PFSK-1 (cell line): ENCODE results near the gene NOX5.

Source experiments
- FOXP2 ChIP-seq: optimal IDR thresholded peaks from 2 replicates; pipeline ENCODE3; 2011; ENCODE audit warnings: borderline replicate concordance, control low read depth, inconsistent platforms; ENCODE audit not compliant: insufficient read depth; ENCODE audit errors: extremely low read length, extremely low read depth
- POLR2AphosphoS5 ChIP-seq: IDR thresholded peaks from 2 replicates; pipeline ENCODE4 v1.6.1; 2012; ENCODE audit warnings: low read depth, mild to moderate bottlenecking, control low read depth, low read length, moderate library complexity
- SIN3A ChIP-seq: IDR thresholded peaks from 2 replicates; pipeline ENCODE4 v1.6.1; 2012; ENCODE audit warnings: mild to moderate bottlenecking, low read length, moderate library complexity, borderline replicate concordance; ENCODE audit not compliant: insufficient read depth
- TAF1 ChIP-seq: IDR thresholded peaks from 2 replicates; pipeline ENCODE4 v1.6.1; 2012; ENCODE audit warnings: low read length, control low read depth, borderline replicate concordance; ENCODE audit not compliant: insufficient read depth
- TF ChIP-seq, protein P1 (sequence below), 2 experiments: IDR thresholded peaks; 2 replicates each; pipeline versions ENCODE4 v1.6.1 to v1.8.0; 2011 to 2012; ENCODE audit warnings: low read depth in 2 of 2, low read length in 2 of 2, control low read depth in 1 of 2, inconsistent platforms in 1 of 2, mild to moderate bottlenecking in 1 of 2, moderate library complexity in 1 of 2; ENCODE audit not compliant: insufficient read depth in 1 of 2

DNA sequence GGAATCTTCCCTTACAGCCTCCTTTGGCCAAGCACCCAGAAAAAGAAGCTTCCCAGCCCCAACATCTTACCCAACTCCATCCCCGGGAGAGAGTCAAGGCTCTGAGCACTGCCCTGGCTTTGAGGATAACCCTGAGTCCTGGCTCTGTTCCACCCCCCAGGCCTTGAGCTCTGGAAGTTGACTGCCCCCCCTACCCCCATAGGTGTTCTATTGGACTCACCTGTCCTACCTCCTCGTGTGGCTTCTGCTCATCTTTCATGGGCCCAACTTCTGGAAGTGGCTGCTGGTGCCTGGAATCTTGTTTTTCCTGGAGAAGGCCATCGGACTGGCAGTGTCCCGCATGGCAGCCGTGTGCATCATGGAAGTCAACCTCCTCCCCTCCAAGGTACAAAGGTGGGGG is 22.3 kb downstream of the NOX5 start:
- TF ChIP-seq FOXP2 (no peak), POLR2AphosphoS5 (no peak), TAF1 (no peak), SIN3A (no peak)
- TF ChIP-seq, protein P1, sequence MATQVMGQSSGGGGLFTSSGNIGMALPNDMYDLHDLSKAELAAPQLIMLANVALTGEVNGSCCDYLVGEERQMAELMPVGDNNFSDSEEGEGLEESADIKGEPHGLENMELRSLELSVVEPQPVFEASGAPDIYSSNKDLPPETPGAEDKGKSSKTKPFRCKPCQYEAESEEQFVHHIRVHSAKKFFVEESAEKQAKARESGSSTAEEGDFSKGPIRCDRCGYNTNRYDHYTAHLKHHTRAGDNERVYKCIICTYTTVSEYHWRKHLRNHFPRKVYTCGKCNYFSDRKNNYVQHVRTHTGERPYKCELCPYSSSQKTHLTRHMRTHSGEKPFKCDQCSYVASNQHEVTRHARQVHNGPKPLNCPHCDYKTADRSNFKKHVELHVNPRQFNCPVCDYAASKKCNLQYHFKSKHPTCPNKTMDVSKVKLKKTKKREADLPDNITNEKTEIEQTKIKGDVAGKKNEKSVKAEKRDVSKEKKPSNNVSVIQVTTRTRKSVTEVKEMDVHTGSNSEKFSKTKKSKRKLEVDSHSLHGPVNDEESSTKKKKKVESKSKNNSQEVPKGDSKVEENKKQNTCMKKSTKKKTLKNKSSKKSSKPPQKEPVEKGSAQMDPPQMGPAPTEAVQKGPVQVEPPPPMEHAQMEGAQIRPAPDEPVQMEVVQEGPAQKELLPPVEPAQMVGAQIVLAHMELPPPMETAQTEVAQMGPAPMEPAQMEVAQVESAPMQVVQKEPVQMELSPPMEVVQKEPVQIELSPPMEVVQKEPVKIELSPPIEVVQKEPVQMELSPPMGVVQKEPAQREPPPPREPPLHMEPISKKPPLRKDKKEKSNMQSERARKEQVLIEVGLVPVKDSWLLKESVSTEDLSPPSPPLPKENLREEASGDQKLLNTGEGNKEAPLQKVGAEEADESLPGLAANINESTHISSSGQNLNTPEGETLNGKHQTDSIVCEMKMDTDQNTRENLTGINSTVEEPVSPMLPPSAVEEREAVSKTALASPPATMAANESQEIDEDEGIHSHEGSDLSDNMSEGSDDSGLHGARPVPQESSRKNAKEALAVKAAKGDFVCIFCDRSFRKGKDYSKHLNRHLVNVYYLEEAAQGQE (IDR thresholded peaks at IDR 0.05; ENCODE audit: insufficient read depth in 1 of 2, low read depth in 2 of 2, low read length in 2 of 2): no peak
